Fibroblast of pulmonary artery (primary cell): Measurements from ENCODE around the gene DDX20.

Source experiments
- DNase-seq: peaks from one replicate; pipeline ENCODE4 v3.0.0-alpha.2; 2010; ENCODE audit warnings: low read depth
- H3K4me3 ChIP-seq: replicated peaks from 2 replicates; pipeline ENCODE4 v1.5.1; 2011; ENCODE audit warnings: low read depth, mild to moderate bottlenecking, control low read depth, low read length, moderate library complexity
- CTCF ChIP-seq: IDR thresholded peaks from 2 replicates; pipeline ENCODE4 v1.5.1; 2011; ENCODE audit warnings: mild to moderate bottlenecking, control low read depth, low read length, inconsistent platforms; ENCODE audit errors: missing control alignments

Gene DDX20

DNA sequence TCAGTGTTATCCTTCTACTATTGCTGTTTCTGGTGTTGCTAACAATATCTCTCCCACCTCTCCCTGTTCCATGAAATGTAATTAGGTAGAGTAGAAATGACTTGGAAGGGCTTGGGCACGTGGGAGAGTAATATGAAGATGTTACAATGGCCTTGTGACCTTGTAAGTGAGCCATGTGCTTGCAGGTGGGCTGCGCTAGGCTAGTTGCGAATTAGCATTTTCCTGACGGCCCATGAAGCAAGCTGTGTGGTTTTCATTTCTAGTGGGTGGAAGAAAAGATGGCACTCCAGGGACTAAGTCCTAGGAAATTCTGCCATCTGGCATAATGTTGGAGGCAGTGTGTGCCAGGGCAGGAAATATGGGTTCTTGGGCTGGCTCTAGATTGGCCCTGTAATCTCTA lies 7.8 kb upstream of the DDX20 start:
- no peak for TF ChIP-seq CTCF
- no peak overlapping the region for H3K4me3 ChIP-seq
- no peak for DNase-seq

GRCh38 chr1:111749628-111750027 lies 6.1 kb upstream of the DDX20 start:
- TF ChIP-seq CTCF = no peak
- H3K4me3 ChIP-seq = no peak overlapping the region
- no peak for DNase-seq

GRCh38 chr1:111750856-111751255 lies 4.8 kb upstream of the DDX20 start:
- no peak overlapping the region for H3K4me3 ChIP-seq
- no peak for TF ChIP-seq CTCF
- no peak for DNase-seq

GRCh38 chr1:111751906-111752575 lies 3.7 kb upstream of the DDX20 start:
- no peak for TF ChIP-seq CTCF
- no peak overlapping the region for H3K4me3 ChIP-seq

DNA sequence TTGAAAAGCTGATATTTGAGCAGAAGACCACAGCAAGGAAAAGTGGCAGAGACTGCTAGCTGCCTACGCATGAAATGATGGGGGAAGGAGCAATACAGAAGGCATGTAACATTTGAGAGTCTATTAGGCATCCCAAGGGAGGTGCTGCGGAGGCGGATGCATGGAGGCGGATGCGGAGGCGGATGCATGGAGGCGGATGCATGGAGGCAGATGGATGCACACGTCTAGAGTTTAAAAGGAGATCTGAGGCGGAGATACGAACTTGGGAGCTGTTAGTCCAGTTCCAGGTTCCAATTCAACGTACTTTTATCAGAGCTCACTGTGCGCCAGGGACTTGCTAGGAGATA lies 744 bp upstream of the DDX20 start:
- H3K4me3 ChIP-seq = peak overlapping the region; percentile 94
- peak; percentile 73 for DNase-seq
- no peak for TF ChIP-seq CTCF

More at GRCh38 chr1:111751906-111752575, 3.7 kb upstream of the DDX20 start:
- no peak for DNase-seq

- DNase-seq = no peak
- no peak for TF ChIP-seq CTCF
- H3K4me3 ChIP-seq = peak overlapping the region; percentile 94
Observed at GRCh38 chr1:111756124-111756513, 418 bp downstream of the DDX20 start.

GRCh38 chr1:111758373-111758772 lies 2.7 kb downstream of the DDX20 start:
- peak; percentile 18 for TF ChIP-seq CTCF
- DNase-seq = no peak
- no peak overlapping the region for H3K4me3 ChIP-seq
